ENCODE data around the gene UNC79. TPM values are rescaled to one million over a fixed set of nuclear protein-coding genes. Genes with fewer than 3 reads are reported as not detected.

UNC79 gene
- total RNA-seq, 4 donors from 2014 or later = 0.13 to 0.16 (median 0.15) TPM; not detected in 1

- H3K4me3 ChIP-seq = no peak overlapping the region
- no peak for TF ChIP-seq EP300 (IDR thresholded peaks at IDR 0.05)
- TF ChIP-seq CTCF (IDR thresholded peaks at IDR 0.05) = no peak
- no peak for TF ChIP-seq POLR2A (IDR thresholded peaks at IDR 0.05)
- no peak for TF ChIP-seq POLR2AphosphoS5 (IDR thresholded peaks at IDR 0.05)
- WGBS, 2 donors (ENCODE audit: low coverage in 1 of 2) = 62 to 63% methylated on average over 1 of the region's 1 CpG
- H3K9me3 ChIP-seq = no peaks in the 10 kb centered on the region
- H3K4me1 ChIP-seq = no peaks in the 10 kb centered on the region
- H3K27me3 ChIP-seq = no peaks in the 10 kb centered on the region
- no peak for ATAC-seq
- H3K27ac ChIP-seq = no peak overlapping the region
- H3K36me3 ChIP-seq = no peaks in the 10 kb centered on the region
Measured at GRCh38 chr14:93546642-93547041, 115.9 kb downstream of the UNC79 start.

GRCh38 chr14:93548102-93548843 lies 117.5 kb downstream of the UNC79 start:
- 73 to 86% methylated on average over 3 of the region's 3 CpGs for WGBS, 2 donors (ENCODE audit: low coverage in 1 of 2)
- no peaks in the 10 kb centered on the region for H3K4me1 ChIP-seq
- TF ChIP-seq CTCF (IDR thresholded peaks at IDR 0.05) (no peak), POLR2AphosphoS5 (IDR thresholded peaks at IDR 0.05) (no peak), EP300 (IDR thresholded peaks at IDR 0.05) (no peak), POLR2A (IDR thresholded peaks at IDR 0.05) (no peak)
- no peaks in the 10 kb centered on the region for H3K27me3 ChIP-seq
- H3K4me3 ChIP-seq = no peak overlapping the region
- H3K27ac ChIP-seq = no peak overlapping the region
- ATAC-seq = no peak
- no peaks in the 10 kb centered on the region for H3K36me3 ChIP-seq
- no peaks in the 10 kb centered on the region for H3K9me3 ChIP-seq

- TF ChIP-seq EP300 (IDR thresholded peaks at IDR 0.05) = no peak
- no peak for TF ChIP-seq POLR2AphosphoS5 (IDR thresholded peaks at IDR 0.05)
- no peak for TF ChIP-seq CTCF (IDR thresholded peaks at IDR 0.05)
- no peak for TF ChIP-seq POLR2A (IDR thresholded peaks at IDR 0.05)
- Histone ChIP-seq H3K4me3 (no peak overlapping the region), H3K27ac (no peak overlapping the region), H3K4me1 (no peaks in the 10 kb centered on the region), H3K27me3 (no peaks in the 10 kb centered on the region), H3K36me3 (no peaks in the 10 kb centered on the region), H3K9me3 (no peaks in the 10 kb centered on the region)
- ATAC-seq = no peak
Measured at GRCh38 chr14:93549595-93549994, 118.9 kb downstream of the UNC79 start.

- TF ChIP-seq POLR2A (IDR thresholded peaks at IDR 0.05) = no peak
- TF ChIP-seq POLR2AphosphoS5 (IDR thresholded peaks at IDR 0.05) = no peak
- TF ChIP-seq CTCF (IDR thresholded peaks at IDR 0.05) = no peak
- no peak for TF ChIP-seq EP300 (IDR thresholded peaks at IDR 0.05)
- no peak for ATAC-seq
Measured at GRCh38 chr14:93564918-93565317, 134.2 kb downstream of the UNC79 start.

DNA sequence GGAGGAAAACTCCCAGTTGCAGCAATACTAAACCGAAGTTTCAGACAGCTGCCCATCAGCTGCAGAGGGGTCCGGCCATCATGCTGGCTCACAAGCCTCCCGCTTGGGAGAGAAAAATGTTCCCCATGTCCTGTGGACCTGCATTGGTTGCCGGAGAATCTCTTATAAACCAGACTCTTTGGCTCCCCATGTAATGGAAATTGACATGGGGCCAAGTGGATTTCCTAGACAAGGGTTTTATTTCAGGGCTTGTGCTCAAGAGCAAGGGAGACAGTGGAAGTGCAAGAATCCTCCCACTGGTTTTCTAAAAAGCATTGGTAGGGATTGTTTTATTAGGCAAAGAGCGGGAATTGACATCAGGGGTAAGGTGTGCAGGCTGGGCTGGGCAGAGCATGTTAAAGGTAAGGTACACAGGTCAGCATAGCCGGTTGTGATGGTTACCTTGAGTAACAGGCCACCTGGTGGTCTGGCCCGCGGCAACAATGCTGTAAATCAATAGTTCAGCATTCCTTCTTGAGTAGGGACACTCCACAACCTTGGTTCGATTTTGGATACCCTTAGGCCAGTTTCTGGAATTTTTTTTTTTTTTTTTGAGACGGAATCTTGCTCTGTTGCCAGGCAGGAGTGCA lies 135.4 kb downstream of the UNC79 start:
- TF ChIP-seq POLR2A (IDR thresholded peaks at IDR 0.05) = no peak
- no peak for TF ChIP-seq CTCF (IDR thresholded peaks at IDR 0.05)
- TF ChIP-seq EP300 (IDR thresholded peaks at IDR 0.05) = no peak
- no peak for TF ChIP-seq POLR2AphosphoS5 (IDR thresholded peaks at IDR 0.05)
- Histone ChIP-seq H3K36me3 (no peaks in the 10 kb centered on the region), H3K27ac (no peak overlapping the region), H3K4me1 (no peaks in the 10 kb centered on the region), H3K27me3 (no peaks in the 10 kb centered on the region), H3K4me3 (no peak overlapping the region), H3K9me3 (no peaks in the 10 kb centered on the region)
- whole genome bisulfite sequencing, 2 donors (ENCODE audit: low coverage in 1 of 2) = 65 to 70% methylated on average over 5 to 10 of the region's 10 CpGs
- ATAC-seq = no peak

More at GRCh38 chr14:93564918-93565317, 134.2 kb downstream of the UNC79 start:
- no peaks in the 10 kb centered on the region for H3K36me3 ChIP-seq
- WGBS, 2 donors (ENCODE audit: low coverage in 1 of 2) = 20 to 68% methylated on average over 1 to 8 of the region's 9 CpGs
- H3K9me3 ChIP-seq = no peaks in the 10 kb centered on the region
- no peak overlapping the region for H3K4me3 ChIP-seq
- no peaks in the 10 kb centered on the region for H3K27me3 ChIP-seq
- no peak overlapping the region for H3K27ac ChIP-seq
- H3K4me1 ChIP-seq = no peaks in the 10 kb centered on the region
